GM18867 (cell line): ENCODE data around the gene TAPT1.
"Not testable (repeated sequence)": the region's sequence is repeated elsewhere in the genome, so short reads cannot be mapped to it uniquely, and the experiment has no call there.

Experiments
- ATAC-seq: cut with Tn5 transposase; IDR thresholded peaks from one replicate; pipeline ENCODE4 v1.9.1; 2021; ENCODE audit warnings: mild to moderate bottlenecking, moderate library complexity; ENCODE audit not compliant: unreplicated experiment

TAPT1 gene

DNA sequence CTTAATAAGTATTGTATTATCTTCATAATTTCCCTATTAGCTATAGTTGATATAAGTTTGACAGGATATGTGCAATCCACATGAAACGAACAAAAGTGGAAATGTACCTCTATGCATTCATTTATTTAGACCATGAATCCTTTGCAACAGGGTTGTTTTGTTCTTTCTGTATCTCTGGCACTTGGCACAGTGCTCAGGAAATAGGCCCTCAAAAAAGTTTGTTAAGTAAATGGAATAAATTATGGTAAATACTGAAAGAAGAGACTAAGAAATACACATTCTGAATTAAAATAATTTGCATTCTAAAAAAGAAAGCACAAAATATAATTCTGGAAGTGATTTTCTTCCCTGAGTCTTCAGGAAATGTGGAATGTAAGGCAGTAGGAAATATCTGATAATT lies 39.3 kb downstream of the TAPT1 start:
- no peak for ATAC-seq

DNA sequence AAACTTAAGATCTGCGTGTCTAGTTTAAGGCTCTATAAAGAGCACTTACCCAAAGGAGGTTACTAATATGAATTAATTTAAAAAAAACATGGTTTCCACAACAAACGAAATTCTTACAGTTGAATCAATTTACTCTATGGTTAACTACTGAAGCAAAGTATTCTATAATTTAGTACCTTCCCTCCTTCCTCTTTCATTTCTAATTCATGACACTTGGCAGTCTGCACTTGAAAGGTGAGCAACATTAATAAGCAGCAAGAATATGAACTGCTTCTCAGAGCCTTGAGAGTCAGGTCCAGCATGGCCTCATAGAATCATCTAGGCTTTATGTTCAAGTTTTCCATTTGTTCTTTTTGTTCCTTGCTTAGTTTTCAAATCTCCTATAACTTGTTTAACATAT lies 42.7 kb downstream of the TAPT1 start:
- no peak for ATAC-seq

DNA sequence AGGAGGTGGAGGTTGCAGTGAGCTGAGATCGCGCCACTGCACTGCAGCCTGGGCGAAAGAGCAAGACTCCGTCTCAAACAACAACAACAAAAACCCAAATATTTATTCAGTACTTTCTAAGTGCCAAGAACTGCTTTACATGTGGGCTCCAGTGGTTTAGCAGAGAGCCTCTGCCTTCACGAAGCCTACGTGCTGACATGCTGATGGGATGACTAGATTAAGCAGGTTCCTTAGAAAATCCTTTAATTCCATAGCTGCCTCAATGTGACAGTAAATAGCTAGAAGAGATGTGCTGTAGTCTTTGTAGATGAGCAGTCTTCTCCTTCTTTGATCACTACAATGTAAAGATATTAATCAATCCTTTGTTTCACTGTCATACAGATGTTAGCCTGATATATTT lies 49.6 kb downstream of the TAPT1 start:
- no peak for ATAC-seq

DNA sequence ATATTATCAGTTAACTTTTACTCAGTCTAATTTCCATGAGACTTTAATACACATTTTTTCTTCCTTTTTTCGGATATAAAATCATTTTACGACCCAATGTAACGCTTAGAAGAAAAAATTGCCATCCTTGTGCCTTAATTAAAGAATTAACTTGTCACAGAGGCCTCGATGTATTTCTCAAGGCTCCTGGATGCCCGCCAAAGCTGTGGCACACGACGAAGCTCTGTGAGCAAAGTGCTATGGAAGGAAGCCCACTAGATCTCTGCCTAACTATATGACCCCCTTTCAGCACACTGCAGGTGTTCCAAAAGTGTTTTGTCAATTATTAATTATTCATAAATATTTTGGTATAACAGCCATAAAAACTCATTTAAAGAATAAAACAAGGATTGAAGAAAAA lies 54.4 kb downstream of the TAPT1 start:
- ATAC-seq, result no peak

DNA sequence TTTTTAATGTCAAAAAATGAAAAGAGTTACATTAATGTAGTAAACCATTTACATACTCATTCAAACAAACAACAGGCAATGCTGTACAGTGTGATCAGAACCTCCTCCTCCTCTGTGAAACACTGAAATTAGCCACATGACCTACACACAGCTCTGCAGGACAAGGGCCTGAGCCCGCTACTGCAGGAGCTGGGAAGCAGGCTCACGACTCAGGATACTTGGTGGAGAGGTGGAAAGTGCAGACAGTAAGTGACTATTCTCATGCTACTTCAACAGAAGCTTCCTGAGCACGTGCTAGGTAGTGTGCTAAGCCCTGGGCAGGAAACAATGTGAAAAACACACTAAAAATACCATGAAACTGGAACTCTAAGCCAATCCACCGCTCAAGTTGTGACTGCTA lies 56.8 kb downstream of the TAPT1 start:
- no peak for ATAC-seq

DNA sequence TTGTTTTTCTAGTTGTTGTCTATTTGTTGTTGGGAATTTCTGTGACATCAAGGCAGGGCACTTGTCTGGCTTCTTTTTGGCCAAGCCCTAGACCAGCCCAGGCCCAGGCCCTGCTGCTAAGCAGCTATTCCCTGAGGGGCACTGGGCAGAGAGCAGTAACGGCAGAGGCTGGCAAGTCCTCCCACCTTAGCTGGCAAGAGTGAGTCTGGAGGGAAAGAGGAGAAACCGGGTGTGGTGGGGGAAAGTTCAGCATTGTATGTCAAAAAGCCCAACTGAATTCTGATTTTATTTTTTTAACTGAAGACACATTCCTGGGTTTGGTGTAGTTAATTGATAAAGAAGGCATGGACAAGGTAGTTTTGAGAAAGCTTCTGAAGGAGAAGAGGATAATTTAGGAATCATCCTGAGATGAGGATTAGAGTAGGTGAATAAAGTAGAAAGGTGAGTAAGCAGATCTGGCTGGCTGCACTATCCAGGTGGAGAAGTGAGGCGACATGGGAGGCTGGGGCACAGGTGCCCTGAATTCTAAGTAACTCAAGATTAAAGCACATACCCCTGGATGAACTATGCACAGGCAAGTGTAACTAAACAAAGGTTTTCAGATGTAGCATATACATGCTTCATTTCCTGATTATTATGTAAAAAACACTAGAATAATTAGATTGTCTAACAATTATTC lies 57.4 kb downstream of the TAPT1 start:
- ATAC-seq, result no peak

DNA sequence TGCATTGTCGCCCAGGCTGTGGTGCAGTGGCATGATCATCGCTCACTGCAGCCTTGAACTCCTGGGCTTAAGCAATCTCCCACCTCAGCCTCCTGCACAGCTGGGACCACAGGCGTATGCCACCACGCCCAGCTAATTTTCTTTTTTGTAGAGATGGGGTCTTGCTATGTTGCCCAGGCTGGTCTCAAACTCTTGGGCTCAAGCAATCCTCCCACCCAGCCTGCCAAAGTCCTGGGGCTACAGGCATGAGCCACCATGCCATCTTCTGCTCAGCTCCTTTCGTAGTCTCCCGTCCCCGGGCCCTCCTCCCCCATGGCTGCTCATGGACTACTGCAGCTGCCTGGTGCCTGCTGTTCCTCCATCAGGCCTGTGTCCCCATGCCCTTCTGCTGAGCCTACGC lies 58.1 kb downstream of the TAPT1 start:
- no peak for ATAC-seq

DNA sequence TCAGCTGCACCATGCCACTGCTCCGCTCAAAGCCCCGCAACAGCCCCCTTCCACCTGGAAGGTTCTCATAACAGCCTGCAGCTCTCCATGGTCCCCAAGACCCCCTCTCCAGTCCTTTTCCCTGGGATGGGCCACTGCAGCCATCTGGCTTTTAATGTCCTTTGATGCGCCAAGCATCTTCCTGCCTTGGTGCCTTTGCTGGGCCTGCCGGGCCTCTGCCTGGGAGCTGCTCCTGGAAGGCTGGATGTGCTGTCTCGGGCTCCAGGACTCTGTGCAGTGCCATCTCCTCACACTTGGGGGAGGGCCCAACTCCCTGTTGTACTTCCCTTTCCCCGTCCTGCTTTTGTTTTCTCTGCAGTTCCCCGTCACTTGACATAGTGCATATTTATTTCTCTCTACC lies 60.3 kb downstream of the TAPT1 start:
- no peak for ATAC-seq

DNA sequence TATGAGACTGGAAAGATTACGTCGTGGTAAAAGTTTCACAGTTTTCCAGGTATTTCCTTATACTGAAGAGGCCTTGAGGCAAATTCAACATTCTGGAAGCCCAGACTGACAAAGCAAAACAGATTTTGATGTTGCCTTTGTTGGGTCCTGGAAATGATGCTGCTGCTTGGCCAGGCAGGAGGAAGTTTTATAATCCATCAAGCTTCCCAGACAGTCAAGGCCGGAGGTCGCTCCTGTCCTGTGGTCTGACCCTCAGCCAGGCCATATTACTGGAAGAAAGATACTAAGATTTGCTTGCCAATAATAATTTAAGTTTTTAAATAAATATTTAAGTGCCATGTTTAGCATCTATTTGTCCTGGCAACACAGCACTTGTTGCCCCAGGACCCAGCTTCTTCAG lies 63.4 kb downstream of the TAPT1 start:
- no peak for ATAC-seq

DNA sequence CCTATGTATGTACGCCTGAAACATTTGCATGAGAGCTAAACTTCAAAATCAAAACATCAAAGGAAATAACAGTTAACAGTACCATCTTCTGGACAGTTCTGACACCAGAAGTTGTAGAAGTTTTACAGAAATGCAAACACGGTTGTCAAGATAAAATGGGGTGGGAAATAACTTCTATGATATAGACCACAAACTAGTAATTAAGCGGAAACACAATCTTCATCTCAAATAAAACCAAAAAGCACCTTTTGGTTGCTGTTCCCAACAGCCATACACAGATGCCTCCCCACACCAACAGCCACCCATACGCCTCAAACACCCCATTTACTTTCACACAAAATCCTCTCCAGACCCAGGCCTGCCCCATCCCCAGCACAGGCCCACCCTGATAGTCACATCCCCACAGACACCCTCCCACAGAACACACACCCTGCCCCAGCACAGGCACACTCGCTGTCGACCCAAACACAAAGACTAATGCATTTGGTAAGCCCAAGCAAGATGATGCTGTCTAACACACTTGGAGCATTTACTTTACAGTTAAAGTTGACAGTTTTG lies 64.3 kb downstream of the TAPT1 start:
- no peak for ATAC-seq

DNA sequence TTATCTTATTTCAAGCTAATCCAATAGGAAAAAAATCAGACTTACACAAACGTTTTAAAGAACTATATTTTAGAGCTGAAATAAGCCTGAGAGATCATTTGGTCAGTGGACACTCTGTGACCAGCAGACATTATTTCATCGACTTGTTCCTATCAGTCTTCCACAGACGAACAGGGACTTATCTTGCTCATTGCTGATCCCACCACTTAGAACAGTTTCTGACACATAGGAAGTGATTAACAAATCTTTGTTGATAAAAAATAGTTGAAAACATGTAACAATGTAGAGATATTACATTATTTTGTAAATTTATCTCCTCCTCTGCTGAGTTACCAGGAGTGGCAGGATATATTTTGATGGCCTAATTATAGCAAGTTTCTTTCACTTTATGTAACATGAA lies 65.8 kb downstream of the TAPT1 start:
- no peak for ATAC-seq

DNA sequence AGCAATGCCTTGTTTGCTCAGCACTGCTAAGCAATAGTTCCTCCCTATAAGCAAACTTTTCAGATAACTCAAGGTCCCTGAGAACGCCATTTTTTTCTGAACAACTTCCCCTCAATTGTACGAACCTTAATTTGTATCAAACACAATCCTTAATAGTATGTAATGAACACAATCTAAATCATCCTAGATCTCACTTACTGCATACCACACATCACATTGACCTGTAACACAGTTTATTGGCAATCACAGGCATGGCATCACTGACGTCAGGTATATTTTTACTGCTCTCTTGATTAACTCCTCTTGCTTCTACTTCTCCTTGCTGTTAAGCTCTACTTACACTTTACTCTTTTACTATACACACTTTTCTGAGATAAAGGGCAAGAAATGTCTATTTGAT lies 67.0 kb downstream of the TAPT1 start:
- ATAC-seq, result no peak

DNA sequence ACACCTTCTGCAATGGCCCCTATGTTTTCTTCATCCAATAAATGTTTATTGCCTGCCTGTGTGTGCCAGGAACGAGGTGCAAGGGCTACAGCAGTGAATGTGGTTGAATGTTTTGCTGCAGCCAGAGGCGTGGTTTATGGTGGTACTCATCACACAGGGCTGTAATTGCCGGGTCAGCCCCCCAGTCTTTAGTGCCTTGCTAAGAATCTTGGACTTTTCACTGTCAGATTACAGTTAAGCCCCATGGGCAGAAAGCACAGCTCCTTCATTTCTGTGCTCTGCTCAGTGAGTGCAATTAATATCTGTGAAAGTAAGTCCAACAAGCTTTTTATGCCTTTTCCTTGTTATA lies 67.8 kb downstream of the TAPT1 start:
- no peak for ATAC-seq

DNA sequence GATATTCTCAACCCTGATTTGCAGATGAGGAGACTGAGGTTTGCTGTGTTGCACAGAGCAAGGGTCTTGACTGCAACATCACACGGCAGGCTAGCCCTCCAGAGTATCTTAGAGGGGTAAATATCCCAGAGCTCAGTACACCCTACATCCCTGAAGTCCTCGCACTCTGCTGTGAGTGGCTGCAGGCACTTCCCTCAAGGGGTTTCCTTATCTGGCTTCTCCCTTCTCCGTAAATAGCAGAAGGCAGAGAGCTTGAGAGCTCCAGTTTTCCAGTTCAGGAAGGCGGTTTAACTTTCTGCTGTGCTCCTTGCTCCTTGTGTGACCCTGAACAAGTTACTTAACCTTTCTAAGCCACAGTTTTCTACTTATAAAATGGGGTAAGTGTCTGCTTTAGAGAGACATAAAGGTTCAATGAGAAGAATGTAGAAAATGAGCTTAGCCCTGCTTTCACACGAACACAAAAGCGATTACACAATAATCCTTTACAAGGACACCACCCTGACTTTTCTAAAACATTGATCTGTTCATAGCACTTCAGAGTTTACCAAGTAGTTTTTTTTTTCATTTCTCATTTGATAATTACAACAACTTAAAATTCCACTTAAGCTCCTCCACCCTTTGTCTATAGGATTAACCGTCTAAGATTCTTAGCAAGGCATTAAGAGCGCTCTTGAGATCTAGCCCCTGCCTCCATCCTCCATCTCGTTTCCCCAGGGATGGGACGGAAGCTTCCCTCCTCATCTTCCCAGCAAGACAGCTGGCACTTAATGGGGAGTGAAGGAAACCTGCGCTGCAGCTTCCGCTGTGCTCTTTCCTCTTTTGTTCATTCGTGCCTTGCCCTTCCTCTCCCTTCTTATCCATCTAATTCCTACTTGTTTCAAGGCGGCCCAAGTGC lies 68.4 kb downstream of the TAPT1 start:
- no peak for ATAC-seq

DNA sequence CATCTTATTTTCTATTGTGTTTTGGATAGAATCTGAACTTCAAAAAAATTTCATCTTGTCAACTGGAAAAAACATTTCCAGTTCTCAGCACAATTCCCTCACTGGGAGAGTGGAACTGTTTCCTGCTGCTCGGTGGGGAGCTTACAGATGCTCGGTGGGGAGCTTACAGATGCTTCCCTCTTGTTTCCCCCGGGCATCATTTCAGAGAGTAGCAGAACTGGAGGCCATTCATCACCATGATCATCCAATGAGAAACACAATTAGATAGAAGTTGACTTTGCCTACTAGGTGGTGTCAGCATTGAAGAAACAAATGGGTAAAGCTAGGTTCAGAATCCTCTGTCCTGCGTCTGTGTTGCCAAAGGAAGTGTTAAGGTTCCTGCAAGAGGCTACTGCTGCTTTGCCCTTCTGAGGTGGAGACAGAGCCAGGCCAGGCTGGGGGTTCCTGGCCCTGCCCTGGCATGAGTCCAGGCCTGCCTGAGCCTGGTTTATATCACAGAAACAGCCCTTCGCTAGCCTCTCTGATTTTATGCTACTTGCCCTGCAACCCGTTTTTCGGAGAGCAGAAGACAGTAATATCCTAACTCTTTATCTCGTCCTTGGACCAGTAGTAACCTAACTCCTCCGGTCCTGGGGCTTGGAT lies 70.6 kb downstream of the TAPT1 start:
- ATAC-seq, result no peak

DNA sequence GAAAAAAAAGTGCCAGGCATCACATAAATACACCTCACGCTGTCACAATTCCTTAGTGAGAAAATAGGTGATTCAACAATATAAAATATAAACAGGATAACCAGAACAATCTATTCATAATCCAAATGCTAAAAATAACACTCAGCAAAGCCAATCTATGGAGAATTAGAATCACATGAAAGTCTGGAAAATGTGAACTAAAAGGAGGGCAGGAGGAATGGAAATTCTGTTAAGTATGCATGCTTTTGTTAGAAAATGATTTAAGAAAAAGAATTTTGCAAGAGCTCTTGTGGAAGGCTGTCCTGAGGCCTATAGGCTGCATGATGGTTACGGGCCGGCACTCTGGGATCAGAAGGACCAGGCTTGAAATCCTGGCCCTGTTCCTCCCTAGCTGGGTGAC lies 71.8 kb downstream of the TAPT1 start:
- ATAC-seq, result no peak

DNA sequence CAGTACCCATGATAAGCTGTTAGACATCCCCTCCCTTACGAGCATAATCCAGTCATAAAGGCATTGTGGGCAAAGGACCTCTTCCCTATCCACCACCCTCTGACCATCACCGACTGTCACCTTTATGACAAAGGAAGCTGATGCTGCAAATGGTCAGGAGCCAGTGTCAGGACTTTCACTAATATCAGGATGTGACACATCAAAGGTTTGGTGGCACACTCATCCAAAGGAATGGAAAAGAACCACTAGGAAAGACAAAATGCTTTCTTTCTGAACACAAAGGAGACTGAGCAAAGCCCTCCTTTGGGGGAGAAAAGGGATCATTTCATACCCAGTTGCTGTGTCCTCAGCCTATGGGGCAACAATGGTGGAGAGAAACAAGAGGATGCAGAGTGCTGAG lies 75.6 kb downstream of the TAPT1 start:
- ATAC-seq, result no peak

DNA sequence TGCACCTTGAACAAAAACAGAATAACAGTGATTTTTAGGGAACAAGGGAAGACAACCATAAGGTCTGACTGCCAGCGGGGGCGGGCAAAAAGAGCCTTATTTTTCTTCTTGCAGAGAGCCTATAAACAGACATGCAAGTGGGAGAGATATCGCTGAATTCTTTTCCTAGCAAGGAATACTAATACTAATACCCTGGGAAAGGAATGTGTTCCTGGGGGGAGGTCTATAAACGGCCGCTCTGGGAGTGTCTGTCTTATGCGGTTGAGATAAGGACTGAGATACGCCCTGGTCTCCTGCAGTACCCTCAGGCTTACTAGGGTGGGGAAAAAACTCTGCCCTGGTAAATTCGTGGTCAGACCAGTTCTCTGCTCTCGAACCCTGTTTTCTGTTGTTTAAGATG lies 81.4 kb downstream of the TAPT1 start:
- ATAC-seq, result not testable (repeated sequence)

DNA sequence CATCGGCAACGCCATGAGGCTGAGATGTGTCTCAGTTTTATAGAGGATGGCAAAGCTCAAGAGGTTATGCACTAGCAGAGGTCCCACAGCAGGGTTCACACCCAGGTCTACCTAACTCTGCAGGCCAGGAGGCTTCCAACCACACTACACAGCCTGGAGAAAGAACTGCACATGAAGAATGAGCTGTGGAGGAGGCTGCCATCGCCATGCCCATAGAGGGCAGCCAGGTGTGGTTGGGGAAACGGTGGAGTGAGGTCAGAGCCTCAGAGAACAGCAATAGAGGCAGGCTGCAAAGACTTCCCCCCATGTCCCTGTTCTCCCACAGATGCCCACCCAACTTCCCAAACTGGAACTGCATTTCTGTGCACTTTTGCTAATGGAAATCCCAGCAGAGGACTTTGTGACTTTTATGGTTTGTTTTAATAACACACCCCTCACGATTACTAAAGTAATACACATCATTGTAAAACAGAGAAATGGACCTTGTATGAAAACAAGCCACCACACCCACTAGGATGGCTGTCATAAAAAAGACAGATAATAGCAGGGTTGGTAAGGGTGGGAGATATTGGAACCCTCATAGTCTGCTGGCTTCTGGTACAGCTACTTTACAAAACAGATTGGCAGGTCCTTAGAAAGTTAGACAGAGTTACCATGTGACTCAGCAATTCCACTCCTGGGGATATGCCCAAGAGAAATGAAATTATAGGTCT lies 83.5 kb downstream of the TAPT1 start:
- ATAC-seq, result no peak

DNA sequence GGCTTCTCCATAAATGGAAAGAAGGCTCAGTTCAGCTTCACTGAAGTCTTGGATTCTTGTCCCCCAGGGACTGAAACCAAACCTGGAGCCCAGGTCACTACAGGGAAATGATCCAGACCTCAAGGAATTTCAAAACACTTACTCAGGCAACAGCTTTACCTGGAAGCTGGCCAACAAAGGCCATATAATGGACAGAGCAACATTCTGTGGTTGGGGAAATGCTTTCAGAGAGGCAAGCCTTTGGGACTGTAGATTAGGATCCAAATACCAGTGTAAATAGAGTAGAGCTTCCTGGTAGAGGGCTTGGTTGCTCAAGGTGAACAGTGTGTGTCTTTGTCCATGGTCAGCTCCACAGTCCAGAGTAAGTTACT lies 85.4 kb downstream of the TAPT1 start:
- ATAC-seq, result no peak

DNA sequence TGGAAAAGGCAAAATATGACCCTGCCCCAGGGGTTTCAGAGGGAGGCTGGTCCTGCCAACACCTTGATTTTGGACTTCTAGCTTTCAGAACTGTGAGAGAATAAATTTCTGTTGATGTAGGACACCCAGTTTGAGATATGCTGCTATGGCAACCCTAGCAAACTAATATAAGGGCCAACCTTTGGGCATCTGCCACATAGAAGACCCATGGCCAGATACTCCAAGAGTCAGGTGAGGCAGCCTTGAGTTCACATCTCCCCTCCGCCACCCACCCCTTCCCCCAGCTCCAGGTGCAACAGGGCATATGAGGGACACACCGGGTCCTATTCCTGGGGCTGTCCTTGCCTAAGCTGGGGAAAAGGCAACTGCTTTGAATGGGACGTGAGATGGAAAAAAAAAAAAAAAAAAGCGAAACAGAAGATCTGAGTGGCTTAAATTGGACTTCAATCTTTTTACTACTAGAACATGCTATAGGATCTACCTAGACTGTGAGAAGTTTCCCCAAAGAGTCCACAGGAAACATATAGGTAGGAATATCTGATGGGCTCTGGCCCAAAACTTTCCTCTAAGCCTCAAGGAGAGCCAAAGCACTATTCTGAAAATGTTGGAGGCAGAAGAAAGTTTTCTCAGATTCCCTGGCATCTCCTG lies 85.9 kb downstream of the TAPT1 start:
- ATAC-seq, result no peak
